Neural progenitor cell (in vitro differentiated cells): ENCODE results near the gene PYGO2. TPM values are rescaled to one million over a fixed set of nuclear protein-coding genes. Genes with fewer than 3 reads are reported as not detected.

Experiments
- DNase-seq: peaks from one replicate; pipeline ENCODE4 v3.0.0-alpha.2; 2016; ENCODE audit warnings: low spot score
- H2AFZ ChIP-seq: fragments of 200-600 bp; sonication (generic); replicated peaks from 2 replicates; pipeline ENCODE4 v1.6.1; 2016; ENCODE audit warnings: antibody characterized with exemption
- H3F3A ChIP-seq: fragments of 200-600 bp; sonication (generic); 2 replicates; pipeline ENCODE4 v1.6.1; 2016; ENCODE audit warnings: antibody characterized with exemption, low read depth
- H3K27ac ChIP-seq: fragments of 200-600 bp; sonication (generic); 2 replicates; pipeline ENCODE4 v1.5.1; 2016; ENCODE audit warnings: mild to moderate bottlenecking
- H3K27me3 ChIP-seq: fragments of 200-600 bp; sonication (generic); 2 replicates; pipeline ENCODE4 v1.6.1; 2016; ENCODE audit warnings: mild to moderate bottlenecking, moderate library complexity
- H3K36me3 ChIP-seq: fragments of 200-600 bp; sonication (generic); 2 replicates; pipeline ENCODE4 v1.5.1; 2016
- H3K4me1 ChIP-seq: fragments of 200-600 bp; sonication (generic); 2 replicates; pipeline ENCODE4 v1.6.1; 2016; ENCODE audit warnings: mixed run types
- H3K4me2 ChIP-seq: fragments of 200-600 bp; sonication (generic); 2 replicates; pipeline ENCODE4 v1.6.1; 2016
- H3K4me3 ChIP-seq: fragments of 200-600 bp; sonication (generic); 2 replicates; pipeline ENCODE4 v1.5.1; 2016
- H3K79me2 ChIP-seq: fragments of 200-600 bp; sonication (generic); 2 replicates; pipeline ENCODE4 v1.6.1; 2016; ENCODE audit warnings: low read depth
- H3K9ac ChIP-seq: fragments of 200-600 bp; sonication (generic); 2 replicates; pipeline ENCODE4 v1.6.1; 2016
- H3K9me3 ChIP-seq: fragments of 200-600 bp; sonication (generic); 2 replicates; pipeline ENCODE4 v1.5.1; 2016; ENCODE audit warnings: low read depth
- H4K20me1 ChIP-seq: fragments of 200-600 bp; sonication (generic); 2 replicates; pipeline ENCODE4 v1.6.1; 2016; ENCODE audit warnings: low read depth
- H3K27ac Mint-ChIP-seq: 3 replicates; pipeline ENCODE4 v1.8.0; 2021; ENCODE audit warnings: mixed read lengths
- H3K27me3 Mint-ChIP-seq: 2 replicates; pipeline ENCODE4 v1.8.0; 2022; ENCODE audit warnings: low read depth, mild to moderate bottlenecking, inconsistent platforms, moderate library complexity, mixed read lengths; ENCODE audit not compliant: insufficient read depth
- H3K36me3 Mint-ChIP-seq: 3 replicates; pipeline ENCODE4 v1.8.0; 2021; ENCODE audit warnings: mixed read lengths
- H3K4me1 Mint-ChIP-seq: 3 replicates; pipeline ENCODE4 v1.8.0; 2021; ENCODE audit warnings: mixed read lengths
- H3K4me3 Mint-ChIP-seq: 3 replicates; pipeline ENCODE4 v1.8.0; 2021; ENCODE audit warnings: mild to moderate bottlenecking, moderate library complexity, mixed read lengths
- H3K9me3 Mint-ChIP-seq: 3 replicates; pipeline ENCODE4 v1.8.0; 2020; ENCODE audit warnings: mixed read lengths
- EZH2 ChIP-seq: fragments of 200-600 bp; sonication (generic); IDR thresholded peaks from 2 replicates; pipeline ENCODE4 v1.6.1; 2017; ENCODE audit warnings: antibody characterized with exemption, mild to moderate bottlenecking, moderate library complexity
- EZH2phosphoT487 ChIP-seq: fragments of 200-600 bp; sonication (generic); IDR thresholded peaks from 2 replicates; pipeline ENCODE4 v1.6.1; 2017; ENCODE audit warnings: antibody characterized with exemption
- total RNA-seq: library from RNA; depleted of rRNA; stranded (reverse); fragments of >200 nt; gene quantifications from 2 replicates; pipeline ENCODE4 v1.2.3, GENCODE V29; 2015; ENCODE audit warnings: low replicate concordance
- TF ChIP-seq, protein P1 (sequence below): fragments of 200-600 bp; sonication (generic); IDR thresholded peaks from 2 replicates; pipeline ENCODE4 v1.5.1; 2017; ENCODE audit warnings: antibody characterized with exemption, mild to moderate bottlenecking

Gene PYGO2
- total RNA-seq, 1 donor from 2014 or later: 32.1 TPM

DNA sequence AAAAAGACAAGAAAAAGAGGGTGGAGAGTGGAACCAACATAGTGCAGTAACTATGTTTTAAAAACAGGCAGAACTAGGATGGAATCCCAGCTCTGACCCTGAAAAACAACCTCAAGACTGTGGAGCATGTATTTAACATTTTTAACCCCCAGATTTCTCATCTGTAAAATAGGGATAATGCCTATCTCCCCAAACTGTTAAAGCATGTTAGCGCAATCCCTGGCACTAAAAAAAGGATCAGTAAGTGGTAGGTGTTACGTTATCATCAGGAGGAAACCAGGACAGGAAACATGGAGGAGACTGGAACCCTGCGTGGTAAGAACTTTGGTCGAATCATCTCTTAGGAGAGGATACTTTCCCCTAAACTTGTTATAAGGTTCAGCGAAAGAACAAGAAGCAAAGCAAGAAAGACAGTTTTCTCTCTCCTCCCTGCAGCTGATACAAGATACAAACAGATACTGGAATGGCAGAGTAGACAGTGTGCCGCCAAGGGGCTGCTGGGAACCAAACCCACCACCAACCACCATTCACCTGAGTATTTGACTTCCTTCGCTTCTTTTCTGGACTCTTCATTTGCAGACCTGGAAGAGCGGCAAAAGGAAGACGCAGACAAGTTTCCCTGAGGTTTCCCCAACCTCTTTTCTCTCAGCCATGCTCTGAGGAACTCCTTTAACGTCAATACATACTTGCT lies 991 bp downstream of the PYGO2 start:
- Histone ChIP-seq H3F3A (peaks cover 58% of the 10 kb centered on the region), H3K9me3 (no peaks in the 10 kb centered on the region), H3K36me3 (no peaks in the 10 kb centered on the region), H3K27ac (no peak overlapping the region), H3K27me3 (no peaks in the 10 kb centered on the region), H3K9ac (peak overlapping the region; percentile 86), H3K79me2 (peaks cover 46% of the 10 kb centered on the region), H3K4me2 (peak overlapping the region; percentile 96), H3K4me1 (peaks cover 38% of the 10 kb centered on the region), H4K20me1 (peaks cover 10% of the 10 kb centered on the region), H2AFZ (no peak overlapping the region), H3K4me3 (peak overlapping the region; percentile 86)
- no peak for DNase-seq
- Mint-ChIP-seq H3K27me3 (peaks cover 15% of the 10 kb centered on the region), H3K4me1 (peaks cover 56% of the 10 kb centered on the region), H3K36me3 (peaks cover 13% of the 10 kb centered on the region), H3K27ac (peak overlapping the region; percentile 94), H3K9me3 (no peaks in the 10 kb centered on the region), H3K4me3 (peak overlapping the region; percentile 99)
- TF ChIP-seq, protein P1, sequence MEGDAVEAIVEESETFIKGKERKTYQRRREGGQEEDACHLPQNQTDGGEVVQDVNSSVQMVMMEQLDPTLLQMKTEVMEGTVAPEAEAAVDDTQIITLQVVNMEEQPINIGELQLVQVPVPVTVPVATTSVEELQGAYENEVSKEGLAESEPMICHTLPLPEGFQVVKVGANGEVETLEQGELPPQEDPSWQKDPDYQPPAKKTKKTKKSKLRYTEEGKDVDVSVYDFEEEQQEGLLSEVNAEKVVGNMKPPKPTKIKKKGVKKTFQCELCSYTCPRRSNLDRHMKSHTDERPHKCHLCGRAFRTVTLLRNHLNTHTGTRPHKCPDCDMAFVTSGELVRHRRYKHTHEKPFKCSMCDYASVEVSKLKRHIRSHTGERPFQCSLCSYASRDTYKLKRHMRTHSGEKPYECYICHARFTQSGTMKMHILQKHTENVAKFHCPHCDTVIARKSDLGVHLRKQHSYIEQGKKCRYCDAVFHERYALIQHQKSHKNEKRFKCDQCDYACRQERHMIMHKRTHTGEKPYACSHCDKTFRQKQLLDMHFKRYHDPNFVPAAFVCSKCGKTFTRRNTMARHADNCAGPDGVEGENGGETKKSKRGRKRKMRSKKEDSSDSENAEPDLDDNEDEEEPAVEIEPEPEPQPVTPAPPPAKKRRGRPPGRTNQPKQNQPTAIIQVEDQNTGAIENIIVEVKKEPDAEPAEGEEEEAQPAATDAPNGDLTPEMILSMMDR: no peak
- TF ChIP-seq EZH2phosphoT487: no peak
- no peak for TF ChIP-seq EZH2

DNA sequence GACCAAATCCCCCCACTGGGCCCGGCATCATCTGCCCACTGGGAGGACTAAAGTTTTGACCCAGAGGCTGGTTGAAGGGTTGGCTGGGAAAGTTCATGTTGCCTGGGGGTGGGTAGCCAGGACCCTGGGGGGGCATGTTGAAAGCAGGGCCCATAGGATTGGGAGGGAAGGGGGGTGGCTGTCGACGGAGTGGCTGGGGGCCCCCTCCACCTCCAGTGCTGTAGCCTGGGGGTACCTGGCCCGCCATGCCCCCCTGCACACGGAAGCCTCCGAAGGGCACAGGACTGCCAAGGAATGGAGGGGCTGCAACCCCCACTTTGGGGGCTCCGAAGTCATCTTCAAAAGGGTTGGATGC lies 2.2 kb downstream of the PYGO2 start:
- Histone ChIP-seq H2AFZ (no peak overlapping the region), H3K4me2 (no peak overlapping the region), H3K27ac (no peak overlapping the region), H3K79me2 (peaks cover 55% of the 10 kb centered on the region), H3K4me1 (peaks cover 47% of the 10 kb centered on the region), H3K4me3 (no peak overlapping the region), H4K20me1 (peaks cover 19% of the 10 kb centered on the region), H3K9me3 (no peaks in the 10 kb centered on the region), H3K36me3 (no peaks in the 10 kb centered on the region), H3K27me3 (no peaks in the 10 kb centered on the region), H3F3A (peaks cover 70% of the 10 kb centered on the region), H3K9ac (no peak overlapping the region)
- Mint-ChIP-seq H3K4me3 (peak overlapping the region; percentile 53), H3K36me3 (peaks cover 10% of the 10 kb centered on the region), H3K9me3 (no peaks in the 10 kb centered on the region), H3K27ac (no peak overlapping the region), H3K27me3 (peaks cover 15% of the 10 kb centered on the region), H3K4me1 (peaks cover 68% of the 10 kb centered on the region)
- no peak for DNase-seq
- TF ChIP-seq, protein P1: no peak
- TF ChIP-seq EZH2 (no peak), EZH2phosphoT487 (no peak)

DNA sequence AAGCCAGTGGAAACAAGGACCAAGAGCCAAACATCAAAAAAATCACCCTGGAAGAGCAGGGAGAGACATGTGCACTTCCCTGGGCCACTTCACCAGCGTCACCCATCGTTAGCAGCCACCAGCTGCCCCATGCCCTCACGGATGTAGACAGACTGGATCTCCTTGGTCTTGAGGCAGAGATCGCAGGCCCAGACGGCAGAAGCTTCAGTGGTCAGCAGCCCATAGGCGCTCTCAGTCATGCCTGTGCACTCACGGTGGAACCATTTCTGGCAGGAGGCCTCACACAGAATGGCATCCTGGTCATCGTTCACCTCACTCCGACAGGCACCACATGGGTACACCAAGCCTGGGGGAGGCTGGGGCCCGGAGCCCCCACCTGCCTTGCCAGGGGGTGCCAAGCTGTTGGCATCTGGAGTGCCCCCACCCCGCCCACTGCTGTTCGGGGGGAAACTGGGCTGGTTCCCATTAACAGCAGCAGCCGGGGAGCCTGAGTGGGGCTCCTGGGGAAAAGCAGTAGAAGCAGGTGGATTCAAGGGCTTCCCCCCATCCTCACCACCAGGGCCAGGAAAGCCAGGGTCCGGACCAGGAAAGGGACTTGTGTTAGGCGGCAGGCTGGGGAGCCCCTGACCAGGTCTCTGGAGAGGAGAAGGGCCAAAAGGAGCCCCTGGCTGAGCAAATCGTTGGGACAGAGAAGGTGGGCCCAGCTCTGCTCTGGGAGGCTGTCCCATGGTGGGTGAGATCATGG lies 2.7 kb downstream of the PYGO2 start:
- H3K4me3 ChIP-seq: no peak overlapping the region
- Mint-ChIP-seq H3K4me1 (peaks cover 71% of the 10 kb centered on the region), H3K4me3 (peak overlapping the region; percentile 69), H3K27me3 (peaks cover 15% of the 10 kb centered on the region), H3K36me3 (peaks cover 8% of the 10 kb centered on the region), H3K9me3 (no peaks in the 10 kb centered on the region), H3K27ac (no peak overlapping the region)
- H3K27ac ChIP-seq: no peak overlapping the region
- H3K4me1 ChIP-seq: peaks cover 53% of the 10 kb centered on the region
- H3K4me2 ChIP-seq: no peak overlapping the region
- no peak for TF ChIP-seq EZH2
- TF ChIP-seq EZH2phosphoT487: no peak
- TF ChIP-seq, protein P1: no peak
- no peak overlapping the region for H3K9ac ChIP-seq
- H4K20me1 ChIP-seq: peaks cover 25% of the 10 kb centered on the region
- no peak overlapping the region for H2AFZ ChIP-seq
- DNase-seq: no peak
- H3K27me3 ChIP-seq: no peaks in the 10 kb centered on the region
- peaks cover 73% of the 10 kb centered on the region for H3F3A ChIP-seq
- no peaks in the 10 kb centered on the region for H3K36me3 ChIP-seq
- no peaks in the 10 kb centered on the region for H3K9me3 ChIP-seq
- H3K79me2 ChIP-seq: peaks cover 61% of the 10 kb centered on the region
